T-helper 1 cell treated with Interleukin-12 subunit alpha and Interleukin-12 subunit beta and Interleukin-4 antibody, amounts not matched to agents 30 ng/mL and 1 ng/mL, for 36 hours (primary cell): ENCODE measurements around the gene PRDM12. TPM values are rescaled to one million over a fixed set of nuclear protein-coding genes. Genes with fewer than 3 reads are reported as not detected.
"Not testable (repeated sequence)": the region's sequence is repeated elsewhere in the genome, so short reads cannot be mapped to it uniquely, and the experiment has no call there.

Experiments
- intact Hi-C: fragments of 100-400 bp; cut with micrococcal nuclease; formaldehyde crosslinking; loops from one replicate; pipeline ENCODE4 v1.15.1; 2024
- total RNA-seq: library from RNA; stranded (reverse); gene quantifications from 2 replicates; pipeline ENCODE4 v1.2.3, GENCODE V29; 2022

Gene PRDM12
- total RNA-seq, 1 donor from 2014 or later, result not detected

DNA sequence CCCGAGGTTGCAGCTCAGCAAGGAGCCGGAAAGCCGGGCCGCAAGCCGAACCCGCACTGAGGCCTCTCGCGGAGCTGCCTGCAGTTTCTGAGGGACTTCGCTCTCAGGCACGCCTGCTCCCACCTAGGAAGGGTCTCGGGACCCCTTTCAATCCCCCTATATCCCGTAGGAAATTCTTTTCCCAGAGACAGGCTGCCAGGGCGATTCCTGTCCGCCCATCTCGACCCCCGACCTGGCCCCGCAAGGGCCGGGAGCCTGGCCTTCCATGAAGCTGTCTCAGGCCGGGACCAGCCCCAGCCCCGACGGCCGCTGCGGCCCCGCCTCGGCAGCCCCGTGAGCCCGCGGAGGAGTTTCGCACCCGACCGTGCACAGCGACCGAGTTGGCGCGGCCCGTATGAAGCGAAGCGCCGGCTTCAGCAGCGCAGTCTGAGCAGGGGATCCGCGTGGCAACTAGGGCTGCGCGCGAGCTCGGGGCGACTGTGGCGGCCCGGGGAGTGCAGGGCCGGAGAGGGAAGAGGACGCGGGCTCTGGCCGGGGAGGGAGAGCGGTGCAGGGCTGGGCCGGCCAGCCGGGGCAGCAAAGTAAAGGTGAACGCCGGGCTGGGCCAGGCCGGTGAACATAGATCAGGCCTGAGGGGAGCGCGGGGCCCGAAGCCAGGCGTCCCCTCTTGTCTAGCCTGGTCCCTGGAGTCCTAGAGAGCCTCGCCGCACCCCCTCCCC, 977 bp upstream of the PRDM12 start:
- intact Hi-C loops, result no loop called here

DNA sequence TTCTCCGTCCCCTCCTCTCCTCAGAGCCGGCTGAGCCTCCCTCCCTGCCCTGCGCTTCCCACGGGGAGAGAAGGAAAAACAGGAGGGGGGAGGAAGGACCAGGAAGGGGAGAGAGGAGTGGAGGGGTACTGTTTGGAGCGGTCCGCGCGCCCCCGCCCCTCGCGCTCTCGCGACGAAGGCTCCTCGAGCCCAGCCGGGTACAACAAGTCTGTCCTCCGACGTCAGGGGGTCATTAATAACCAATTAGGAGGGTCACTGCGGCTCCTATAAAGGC, 480 bp upstream of the PRDM12 start:
- intact Hi-C loops, result no loop called here

- intact Hi-C loops, result no loop called here
These were observed 636 bp downstream of the PRDM12 start for GRCh38 chr9:130665029-130665430.

- intact Hi-C loops, result no loop called here
These were observed 1.3 kb downstream of the PRDM12 start for GRCh38 chr9:130665431-130666392.

DNA sequence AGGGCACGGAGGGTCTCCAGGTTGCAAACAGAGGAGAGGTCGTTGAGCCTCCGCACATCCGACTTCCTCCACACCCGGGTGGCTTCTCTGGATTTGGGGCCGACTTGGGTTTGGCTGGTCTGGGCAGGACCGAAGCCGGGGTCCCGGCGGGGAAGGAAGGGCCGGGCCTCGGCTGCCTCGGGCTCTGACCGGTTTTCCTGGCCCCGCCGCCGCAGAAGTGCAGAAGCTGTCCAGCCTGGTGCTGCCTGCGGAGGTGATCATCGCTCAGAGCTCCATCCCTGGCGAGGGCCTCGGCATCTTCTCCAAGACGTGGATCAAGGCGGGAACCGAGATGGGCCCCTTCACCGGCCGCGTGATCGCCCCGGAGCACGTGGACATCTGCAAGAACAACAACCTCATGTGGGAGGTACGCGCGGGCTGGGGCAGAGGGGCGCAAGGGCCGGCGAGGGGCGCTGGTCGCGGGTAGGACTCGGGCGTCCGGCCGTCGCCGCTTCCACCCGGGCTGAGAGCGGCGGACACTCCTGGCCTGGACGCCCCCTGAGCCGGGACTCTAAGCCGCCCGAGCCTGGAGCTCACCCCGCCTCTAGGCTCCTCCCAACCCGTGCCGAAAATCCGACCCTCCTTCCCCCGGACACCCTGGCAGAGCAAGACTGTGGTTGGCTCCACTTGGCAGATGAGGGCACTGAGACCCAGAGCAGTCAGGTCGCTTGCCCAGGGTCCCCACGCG, 2.2 kb downstream of the PRDM12 start:
- intact Hi-C loops, result no loop called here

DNA sequence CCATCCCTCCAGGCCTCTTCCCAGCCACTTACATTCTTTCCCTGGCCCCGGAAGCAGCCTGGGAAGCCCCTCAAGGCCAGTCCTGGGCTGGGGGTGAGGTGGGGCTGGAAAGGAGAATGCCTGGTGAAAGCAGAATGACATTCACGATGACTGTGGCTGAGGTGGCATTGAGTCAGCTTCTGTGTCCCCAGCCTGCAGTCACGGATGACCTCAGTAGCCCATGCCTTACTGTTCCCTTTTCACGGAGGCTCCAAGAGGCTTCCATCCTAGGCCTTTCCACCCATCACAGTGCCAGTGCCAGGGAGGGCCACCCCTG, 2.7 kb downstream of the PRDM12 start:
- intact Hi-C loops, result no loop called here

GRCh38 chr9:130668196-130668595, 3.8 kb downstream of the PRDM12 start:
- intact Hi-C loops, result no loop called here

DNA sequence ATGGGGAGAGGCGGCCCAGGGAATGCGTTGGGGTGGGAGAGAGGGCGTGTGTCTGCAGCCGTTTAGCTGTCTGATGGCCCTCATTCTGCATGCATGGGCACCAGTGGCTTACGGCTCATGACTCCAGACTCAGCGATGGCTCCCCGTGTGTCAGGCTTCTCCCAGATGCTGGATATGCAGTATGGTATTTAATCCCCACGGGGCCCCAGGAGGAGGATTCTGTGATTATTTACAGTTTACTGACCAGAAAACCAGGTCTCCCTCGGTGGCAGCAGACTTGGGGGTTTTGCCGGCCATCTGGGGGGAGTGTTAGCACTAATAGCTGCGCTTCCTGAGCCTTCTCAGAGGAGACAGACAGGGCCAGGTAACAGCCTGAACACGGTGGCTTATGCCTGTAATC, 4.3 kb downstream of the PRDM12 start:
- intact Hi-C loops, result no loop called here

GRCh38 chr9:130669965-130670364, 5.6 kb downstream of the PRDM12 start:
- intact Hi-C loops, result no loop called here

GRCh38 chr9:130670644-130671043, 6.2 kb downstream of the PRDM12 start:
- intact Hi-C loops, result no loop called here

DNA sequence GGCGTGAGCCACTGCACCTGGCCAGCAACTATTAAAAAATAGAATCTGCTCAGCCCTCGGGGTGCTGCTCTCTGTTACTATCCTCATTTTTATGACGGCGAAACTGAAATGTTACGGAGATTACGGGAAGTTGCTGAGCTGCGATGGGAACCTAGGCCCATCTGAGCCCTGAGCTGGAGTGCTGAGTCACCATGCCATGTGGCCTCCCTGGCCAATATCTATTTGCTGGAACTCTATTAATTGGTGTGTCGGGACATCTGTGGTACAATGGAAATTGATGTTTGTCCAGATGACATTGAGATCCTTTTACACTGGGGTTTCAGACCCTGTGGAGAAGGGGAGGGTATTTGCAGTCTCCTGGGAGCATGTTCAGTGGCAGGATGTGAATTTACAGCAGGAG, 8.1 kb downstream of the PRDM12 start:
- intact Hi-C loops, result no loop called here

- intact Hi-C loops, result no loop called here
These were observed 8.7 kb downstream of the PRDM12 start for GRCh38 chr9:130672933-130673615.

DNA sequence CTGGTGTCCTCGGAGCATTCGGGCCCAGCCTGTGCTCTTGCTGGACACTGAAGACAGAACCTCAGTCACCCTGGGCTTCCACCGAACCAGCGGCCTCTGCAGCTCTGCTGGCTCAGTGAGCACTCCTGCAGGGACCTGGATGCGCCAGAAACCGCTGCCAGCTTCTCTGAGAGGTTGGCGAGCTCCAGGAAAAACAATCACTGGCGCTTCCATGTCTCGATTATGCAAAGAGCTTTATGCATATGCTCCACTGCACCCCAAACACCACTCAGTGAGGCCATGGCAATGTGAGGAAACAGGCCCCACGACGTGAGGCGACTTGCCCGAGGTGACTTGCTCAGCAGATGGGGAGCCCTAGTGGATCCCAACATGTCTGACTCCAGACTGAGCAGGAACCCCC, 11.0 kb downstream of the PRDM12 start:
- intact Hi-C loops, result no loop called here

GRCh38 chr9:130677252-130677651, 12.9 kb downstream of the PRDM12 start:
- intact Hi-C loops, result no loop called here

- intact Hi-C loops, result no loop called here
These were observed 16.7 kb downstream of the PRDM12 start for GRCh38 chr9:130680836-130681768.

DNA sequence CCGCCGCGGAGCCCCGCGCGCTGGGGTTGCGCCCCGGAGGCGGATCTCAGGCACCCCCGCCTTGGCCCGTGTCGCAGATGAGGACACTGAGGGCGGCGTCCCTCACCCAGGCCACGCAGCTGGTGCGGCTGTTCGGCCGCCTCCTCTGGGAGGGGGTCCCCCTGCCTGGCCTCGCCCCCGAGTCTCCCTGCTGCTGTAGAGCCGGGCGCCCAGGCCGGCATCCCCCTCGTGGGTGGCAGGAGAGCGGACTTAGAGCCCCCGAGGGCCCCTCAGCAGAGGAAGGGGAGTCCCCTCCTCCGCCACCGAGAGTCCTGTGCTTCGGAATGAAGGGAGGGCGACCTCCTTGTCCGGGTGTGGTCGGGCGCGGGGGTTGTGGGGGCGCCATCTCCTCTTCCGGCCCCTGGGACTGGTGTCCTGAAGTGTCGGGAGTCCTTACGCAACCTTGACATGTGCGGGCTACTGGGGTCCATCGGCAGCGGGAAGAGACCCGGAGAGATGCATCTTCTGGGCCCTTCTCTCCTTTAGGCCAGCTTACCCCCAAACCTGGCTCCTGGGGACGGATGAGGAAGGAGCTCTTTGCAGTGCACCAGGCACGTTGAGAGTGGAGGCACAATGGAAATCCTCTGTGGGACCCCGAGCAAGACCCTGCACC, 17.5 kb downstream of the PRDM12 start:
- intact Hi-C loops, result loop anchor here (1.0 kb wide), 2 partner anchors 11 to 221 kb away; partner anchors contain the start of gene EXOSC2

GRCh38 chr9:130682421-130683121, 18.2 kb downstream of the PRDM12 start:
- intact Hi-C loops, result loop anchor here (1.0 kb wide), 2 partner anchors 11 to 221 kb away; partner anchors contain the start of gene EXOSC2

- intact Hi-C loops, result no loop called here
These were observed 20.7 kb downstream of the PRDM12 start for GRCh38 chr9:130685104-130685503.

DNA sequence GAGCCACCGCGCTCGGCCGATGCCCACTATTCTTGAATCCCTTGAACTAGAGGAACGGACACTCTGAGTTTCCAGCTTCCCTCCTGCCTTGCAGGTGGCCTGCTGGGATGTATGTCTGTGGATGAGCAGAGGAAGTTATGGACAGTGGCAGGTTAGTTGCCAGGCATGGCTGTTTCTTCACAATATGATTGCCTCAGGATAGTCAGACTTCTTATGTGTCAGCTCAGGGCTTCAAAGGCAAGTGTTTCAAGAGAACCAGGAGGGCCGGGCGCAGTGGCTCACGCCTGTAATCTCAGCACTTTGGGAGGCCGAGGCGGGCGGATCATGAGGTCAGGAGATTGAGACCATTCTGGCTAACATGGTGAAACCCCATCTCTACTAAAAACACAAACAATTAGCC, 21.6 kb downstream of the PRDM12 start:
- intact Hi-C loops, result not testable (repeated sequence)
